Erythroblast (primary cell): ENCODE data around the gene MZB1.
"Not testable (repeated sequence)": the region's sequence is repeated elsewhere in the genome, so short reads cannot be mapped to it uniquely, and the experiment has no call there.

Experiments
- DNase-seq, 2 experiments: peaks; one replicate each; lab custom pipeline; 2025; lab: John Stamatoyannopoulos, UW
- GATA1 ChIP-seq: IDR thresholded peaks from 2 replicates; pipeline ENCODE4 v1.6.1; 2011; ENCODE audit warnings: low read depth, mild to moderate bottlenecking, control low read depth, low read length, moderate library complexity
- POLR2A ChIP-seq: IDR thresholded peaks from 2 replicates; pipeline ENCODE4 v1.6.1; 2011; ENCODE audit warnings: mild to moderate bottlenecking, low read length

Gene MZB1

GRCh38 chr5:139360384-139360783, 29.3 kb downstream of the MZB1 start:
- TF ChIP-seq GATA1 (no peak), POLR2A (no peak)
- no peak for DNase-seq

GRCh38 chr5:139358064-139358463, 31.6 kb downstream of the MZB1 start:
- DNase-seq: no peak
- TF ChIP-seq POLR2A (no peak), GATA1 (no peak)

GRCh38 chr5:139355900-139356299, 33.8 kb downstream of the MZB1 start:
- DNase-seq: not testable (repeated sequence)

GRCh38 chr5:139354186-139354585, 35.5 kb downstream of the MZB1 start:
- no peak for TF ChIP-seq POLR2A
- TF ChIP-seq GATA1: no peak
- no peak for DNase-seq

- not testable (repeated sequence) for DNase-seq
Measured at GRCh38 chr5:139347863-139348262, 41.9 kb downstream of the MZB1 start.

- not testable (repeated sequence) for DNase-seq
Measured at GRCh38 chr5:139345442-139345841, 44.3 kb downstream of the MZB1 start.

GRCh38 chr5:139344177-139344576, 45.5 kb downstream of the MZB1 start:
- TF ChIP-seq GATA1 (no peak), POLR2A (no peak)
- no peak for DNase-seq

- no peak for DNase-seq
- TF ChIP-seq GATA1 (no peak), POLR2A (no peak)
Measured at GRCh38 chr5:139343476-139343875, 46.2 kb downstream of the MZB1 start.

- TF ChIP-seq GATA1: no peak
- no peak for TF ChIP-seq POLR2A
- no peak for DNase-seq
Measured at GRCh38 chr5:139342423-139342723, 47.3 kb downstream of the MZB1 start.

GRCh38 chr5:139341689-139342422, 47.9 kb downstream of the MZB1 start, which contains the start of gene PAIP2:
Gene PAIP2, plus strand, starts transcription at chr5:139341854. Its CDS starts 21,931 bp downstream, at chr5:139363785.
- peak; percentile 96 for TF ChIP-seq POLR2A
- TF ChIP-seq GATA1: no peak
- DNase-seq: peak; percentile 98

- no peak for DNase-seq
- TF ChIP-seq GATA1: no peak
- no peak for TF ChIP-seq POLR2A
Measured at GRCh38 chr5:139341187-139341688, 48.5 kb downstream of the MZB1 start.

GRCh38 chr5:139340051-139340450, 49.7 kb downstream of the MZB1 start:
- no peak for DNase-seq
- TF ChIP-seq GATA1 (no peak), POLR2A (no peak)
